NCI-H1436 treated with DMSO at 0.1 percent for 48 hours (cell line): ENCODE results near the gene SUPT4H1.

Source experiments
- DNase-seq: peaks from one replicate; lab custom pipeline; 2025; lab: John Stamatoyannopoulos, UW

The SUPT4H1 gene

DNA sequence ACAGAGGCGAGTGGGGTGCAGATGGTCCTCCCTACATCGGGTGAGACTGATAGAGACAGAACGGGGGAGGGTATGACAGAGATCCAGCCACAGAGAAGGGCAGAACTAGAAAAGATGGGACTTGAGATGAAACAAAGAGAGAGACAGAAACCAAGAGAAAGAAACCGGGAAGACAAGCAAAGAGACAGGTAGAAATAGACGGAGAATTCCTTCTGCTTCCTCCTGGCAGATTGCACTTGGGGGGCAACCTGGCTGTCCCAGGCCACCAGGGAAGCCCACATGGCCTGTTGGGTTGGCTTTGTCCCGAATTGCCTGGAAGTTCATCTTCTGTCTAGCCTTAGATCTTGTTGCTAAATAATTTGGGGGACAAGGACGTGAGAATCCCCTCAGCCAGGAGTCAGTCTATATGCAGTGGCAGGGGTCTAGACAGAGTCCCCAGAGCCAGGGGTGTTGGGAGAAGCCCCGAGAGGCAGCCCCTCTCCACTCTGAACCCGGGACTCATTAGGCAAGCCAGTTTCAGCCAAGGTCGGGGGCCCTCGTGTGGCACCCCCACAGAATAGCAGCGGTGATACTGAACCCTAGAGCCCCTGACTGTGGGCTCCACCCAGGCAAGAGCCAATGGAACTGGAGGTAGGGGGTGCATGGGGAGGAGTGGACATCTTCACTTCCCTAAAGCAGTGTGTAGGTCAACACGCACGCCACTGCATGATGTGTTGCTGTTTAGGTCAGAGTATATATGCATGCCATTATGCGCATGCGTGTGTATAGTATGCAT, 22.8 kb downstream of the SUPT4H1 start:
- DNase-seq: no peak

DNA sequence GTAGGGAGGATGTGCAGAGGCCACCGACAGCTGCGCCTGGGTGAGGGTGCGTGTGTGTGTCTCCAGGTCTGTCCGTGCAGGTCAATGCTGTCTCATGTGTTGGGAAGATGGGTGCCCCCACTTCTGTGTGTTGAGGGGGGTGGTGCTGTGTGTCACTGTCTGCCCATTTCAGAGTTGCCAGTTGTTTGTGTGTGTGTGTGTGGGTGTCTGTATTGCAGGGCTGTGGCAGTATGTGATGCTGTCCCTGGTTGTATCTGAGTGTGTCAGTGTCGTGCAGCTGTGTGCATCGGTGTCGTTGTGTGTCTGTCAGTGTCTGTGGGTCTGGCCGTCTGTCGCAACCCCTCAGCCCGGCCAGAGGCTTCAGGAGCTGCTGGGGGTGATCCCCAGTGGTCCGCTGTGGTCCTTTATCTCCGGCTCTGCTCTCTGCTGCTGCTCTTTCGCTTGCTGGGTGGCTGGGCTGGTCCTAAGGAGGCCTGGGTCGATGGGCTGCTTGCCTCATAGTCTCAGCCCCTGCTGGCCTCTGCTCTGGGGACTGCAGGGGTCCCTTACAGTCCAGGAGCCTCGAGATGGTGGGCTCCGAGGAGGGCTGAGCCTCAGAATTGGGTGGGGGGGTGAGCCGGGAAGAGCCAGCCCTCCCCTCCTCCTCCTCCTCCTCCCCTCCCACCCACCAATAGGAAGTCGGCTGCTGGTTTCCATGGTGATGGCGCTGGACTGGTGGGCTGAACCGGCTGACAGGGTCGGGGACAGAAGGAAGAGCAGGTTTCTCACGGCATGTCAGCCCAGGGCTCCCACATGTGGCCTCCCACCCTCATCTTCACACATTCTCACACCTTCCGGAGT, 23.6 kb downstream of the SUPT4H1 start, which contains the start of gene TSPOAP1:
TSS of gene TSPOAP1 (minus strand) at position 601 of the 840 bp plus-strand sequence. CDS start 875 bp downstream, outside the sequence.
- DNase-seq: no peak

DNA sequence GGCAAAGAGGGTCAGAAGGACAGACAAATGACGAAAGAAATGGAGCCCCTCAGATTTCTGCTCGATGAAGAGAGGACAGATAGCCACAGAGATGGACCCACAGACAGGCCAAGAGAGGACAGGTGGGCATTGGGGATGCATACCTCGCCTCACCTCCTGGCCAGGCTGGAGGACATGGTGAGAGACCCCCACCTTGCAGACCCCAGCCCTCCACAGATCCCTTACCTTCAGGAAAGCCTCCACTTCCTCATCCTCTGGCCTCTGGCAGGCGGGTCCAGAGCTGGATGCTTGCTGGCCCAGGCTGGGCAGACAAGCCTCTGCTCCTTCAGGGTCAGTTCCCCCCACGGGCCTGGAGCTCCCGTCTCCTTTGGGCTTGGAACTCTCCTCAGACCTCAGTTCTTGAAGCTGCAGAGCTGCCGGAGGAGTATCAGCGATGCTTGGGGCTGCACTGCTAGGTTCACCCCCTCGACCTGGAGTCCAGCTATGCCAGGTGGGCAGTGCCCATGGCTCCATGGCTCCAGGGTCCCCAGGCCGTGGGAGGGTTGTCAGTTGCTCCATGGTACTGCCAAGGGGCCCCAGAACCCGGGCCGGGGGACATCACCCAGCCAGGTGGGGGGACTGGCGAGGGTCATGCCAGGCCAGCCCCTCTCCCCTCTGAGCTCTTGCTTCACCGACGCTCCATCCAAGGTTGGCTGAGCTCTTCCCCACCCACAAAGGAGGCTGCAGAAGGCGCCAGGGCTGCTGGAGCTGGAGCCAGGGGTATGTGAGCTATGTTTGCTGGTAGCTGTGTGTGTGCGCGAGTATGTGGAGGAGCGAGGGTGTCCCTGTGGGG, 24.4 kb downstream of the SUPT4H1 start:
- no peak for DNase-seq

DNA sequence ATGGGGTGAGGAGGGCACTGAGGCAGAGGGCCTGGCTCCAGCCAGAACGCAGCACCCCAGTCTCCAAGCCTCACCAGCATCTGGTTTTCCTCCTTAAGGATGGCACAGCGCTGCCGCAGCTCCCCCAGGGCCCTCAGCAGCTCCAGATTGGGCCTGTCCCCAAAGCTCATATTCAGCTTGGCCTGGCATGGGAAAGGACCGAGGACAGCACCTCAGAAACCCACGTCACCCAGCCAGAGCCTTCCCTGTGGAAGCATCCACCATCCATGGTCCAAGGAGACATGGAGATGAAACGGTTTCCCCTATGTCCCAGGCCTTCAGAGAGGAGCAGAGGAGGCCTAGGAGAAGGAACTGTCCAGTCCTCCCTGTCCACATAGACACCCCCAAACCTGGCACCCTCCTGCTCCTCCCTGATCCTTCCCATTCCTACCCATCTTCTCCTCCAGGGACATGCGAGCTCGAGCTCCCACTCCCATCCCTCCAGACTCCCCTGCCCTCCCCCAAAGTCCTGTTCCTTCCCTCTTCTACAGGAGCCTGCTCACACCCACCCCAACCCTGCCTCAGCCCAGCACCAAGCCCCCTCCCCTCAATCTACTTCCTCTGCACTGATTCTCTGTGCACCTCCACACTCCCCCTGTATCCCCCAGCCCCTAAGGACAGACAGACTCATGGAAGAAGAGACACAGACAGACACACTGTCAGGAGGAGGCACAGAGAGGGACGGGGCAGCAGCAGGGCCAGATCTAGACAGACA, 25.2 kb downstream of the SUPT4H1 start:
- DNase-seq: no peak

DNA sequence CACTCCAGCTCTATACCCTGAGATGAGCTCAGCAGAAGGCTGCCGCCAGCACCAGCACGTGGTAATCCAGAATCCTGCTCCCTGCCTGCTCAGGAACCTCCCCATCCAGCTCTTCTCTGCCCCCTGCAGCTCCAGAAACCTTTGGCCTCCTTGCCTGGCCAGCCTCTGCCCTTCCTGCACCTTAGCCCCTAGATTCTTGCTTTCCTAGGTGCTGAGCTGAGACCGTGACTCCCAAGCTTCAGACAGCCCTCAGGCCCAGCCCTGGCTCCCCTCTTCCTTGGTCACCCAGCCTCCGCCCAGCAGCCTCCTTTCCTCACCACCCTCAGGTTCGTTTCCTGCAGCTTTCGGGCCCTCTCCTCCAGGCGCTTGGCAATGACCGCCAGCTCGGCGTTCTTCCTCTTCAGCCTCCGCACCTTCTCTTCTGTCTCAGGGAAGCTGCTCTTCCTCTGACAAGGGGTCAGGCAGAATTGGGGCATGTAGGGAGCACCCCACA, 26.0 kb downstream of the SUPT4H1 start:
- no peak for DNase-seq

DNA sequence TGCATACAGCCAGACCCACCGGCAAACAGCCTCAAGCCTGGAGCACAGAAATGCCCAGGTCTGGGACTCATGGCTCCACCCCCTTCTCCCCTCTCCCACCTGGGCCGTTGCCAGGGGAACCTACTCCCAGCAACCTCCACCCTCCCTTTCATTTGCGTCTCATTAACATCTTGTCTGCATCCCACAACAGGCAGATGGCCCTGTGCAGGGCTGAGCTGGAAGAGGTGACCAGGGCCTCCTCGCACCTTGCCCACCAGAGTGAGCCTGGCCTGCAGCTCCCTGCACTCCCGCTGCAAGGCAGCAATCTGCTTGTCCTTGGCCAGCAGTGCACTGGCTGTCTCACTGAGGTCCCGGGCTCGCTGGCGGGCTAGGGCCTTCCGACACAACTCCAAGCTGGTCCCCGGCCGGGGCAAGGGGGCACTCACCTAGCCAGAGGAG, 26.7 kb downstream of the SUPT4H1 start:
- DNase-seq: no peak

DNA sequence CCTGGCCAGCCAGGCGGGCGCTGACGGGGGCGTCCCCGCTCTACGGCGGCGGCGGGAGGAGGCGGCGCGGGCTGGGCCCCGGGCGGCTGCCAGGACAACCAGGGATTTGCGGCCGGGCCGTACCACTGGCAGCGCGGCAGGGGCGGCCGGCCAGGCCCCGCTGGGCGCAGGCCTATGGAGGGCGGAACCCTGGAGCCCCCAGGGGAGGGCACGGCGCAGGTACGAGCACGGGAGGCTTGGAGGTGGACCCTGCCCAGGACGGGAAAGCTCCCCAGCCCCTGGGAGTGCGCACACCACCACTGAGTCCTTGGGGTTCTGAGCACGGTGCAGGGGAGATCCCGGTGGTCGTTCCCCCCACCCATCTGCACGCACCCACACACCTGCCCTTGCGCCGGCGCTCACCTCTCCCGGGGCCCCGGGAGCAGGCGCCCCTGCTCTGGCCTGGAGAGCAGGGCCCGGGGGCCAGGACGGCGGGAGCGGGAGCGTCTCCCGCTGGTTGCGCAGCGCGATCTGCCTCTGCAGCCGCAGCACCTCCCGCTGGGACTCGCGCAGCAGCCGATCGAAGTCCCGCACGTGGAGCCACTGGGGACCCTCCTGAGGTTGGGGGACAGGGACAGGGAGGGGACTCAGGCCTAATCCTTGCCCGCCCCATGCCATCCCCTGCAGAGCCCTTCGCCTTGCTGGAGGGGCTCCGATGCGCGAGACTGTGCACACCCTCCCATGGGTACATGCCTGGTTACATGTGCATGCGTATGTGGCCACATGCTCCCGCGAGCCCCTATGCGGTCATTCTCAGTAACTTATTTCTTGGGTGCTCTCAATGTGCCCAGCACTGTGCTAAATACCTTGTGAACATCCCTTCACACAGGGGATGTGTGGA, 27.4 kb downstream of the SUPT4H1 start:
- DNase-seq: no peak

DNA sequence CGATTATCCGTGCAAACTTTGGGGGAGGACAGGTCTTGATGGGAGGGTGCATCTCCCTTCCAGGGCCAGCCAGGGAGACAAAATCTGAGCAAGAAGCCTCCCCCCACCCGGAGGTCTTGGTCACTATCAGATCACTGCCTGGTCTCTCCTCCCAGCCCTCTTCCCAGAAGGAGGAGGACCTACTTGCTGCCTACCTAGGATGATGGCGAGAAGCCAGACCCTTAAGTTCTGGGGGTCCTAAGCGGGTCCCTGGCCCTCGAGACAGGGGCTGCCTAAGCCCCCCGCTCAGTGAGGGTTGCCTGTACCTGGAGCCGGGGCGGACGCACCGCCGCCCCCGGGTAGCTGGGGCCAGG, 28.0 kb downstream of the SUPT4H1 start:
- no peak for DNase-seq

DNA sequence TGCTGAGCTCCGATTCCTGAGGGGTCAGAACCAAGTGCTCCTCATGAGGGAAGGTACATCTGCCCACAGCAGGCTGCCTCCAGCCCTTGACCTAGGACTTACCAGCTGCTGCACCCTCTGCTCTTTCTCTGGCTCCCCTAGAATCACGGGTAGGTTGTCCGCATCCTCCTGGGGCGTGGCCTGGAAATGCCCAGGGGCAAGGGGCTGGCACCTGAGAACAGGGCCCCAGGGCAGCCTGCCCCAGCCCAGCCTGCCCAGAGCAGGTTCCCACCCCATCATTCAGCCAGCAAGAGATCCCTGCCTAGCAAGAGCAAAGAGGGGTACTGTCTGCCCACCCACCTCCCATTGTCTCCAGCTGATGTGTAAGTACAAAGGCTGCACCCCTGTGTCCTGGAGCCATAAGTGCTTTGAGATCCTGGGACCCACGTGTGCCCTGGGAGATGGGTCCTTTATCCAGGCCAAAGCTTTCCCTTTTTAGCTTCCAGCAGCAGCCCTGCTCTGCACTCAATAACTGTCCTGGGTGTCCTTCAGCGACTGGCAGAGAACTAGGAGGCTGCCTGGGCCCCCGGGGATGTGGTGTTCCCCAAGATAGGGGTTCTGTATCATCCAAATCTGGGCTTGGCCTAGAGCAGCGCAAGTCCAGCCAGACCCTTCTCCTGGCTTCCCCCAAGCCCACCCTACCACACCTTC, 28.5 kb downstream of the SUPT4H1 start:
- no peak for DNase-seq

DNA sequence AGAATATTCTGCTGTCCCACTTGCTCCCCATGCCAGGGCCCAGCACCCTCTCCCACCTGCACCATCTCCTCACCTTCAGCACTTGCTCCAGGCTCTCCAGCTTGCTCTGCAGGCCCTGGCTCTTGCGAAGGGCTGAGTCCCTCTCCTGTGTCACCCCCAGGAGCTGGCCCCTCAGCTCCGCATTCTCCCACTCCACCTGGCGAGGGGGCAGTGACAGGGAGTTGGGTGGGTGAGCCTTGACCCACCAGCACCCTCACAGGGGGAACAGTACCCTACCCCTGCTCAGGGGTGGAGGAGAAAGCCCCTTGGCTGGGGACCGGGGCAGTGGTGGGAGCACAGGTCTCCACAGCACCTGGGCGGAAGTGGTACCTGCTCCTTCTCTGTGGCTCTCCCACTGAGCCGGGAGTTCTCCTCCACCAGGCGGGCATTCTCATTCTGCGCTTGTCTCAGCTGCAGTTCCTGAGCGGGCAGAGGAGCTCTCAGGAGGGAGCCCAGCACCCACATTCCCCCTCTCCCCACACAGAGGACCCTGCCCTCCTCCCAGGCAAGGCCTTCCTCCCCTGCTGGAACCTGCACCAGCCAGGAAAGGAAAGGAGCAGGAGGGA, 29.3 kb downstream of the SUPT4H1 start:
- DNase-seq: no peak

DNA sequence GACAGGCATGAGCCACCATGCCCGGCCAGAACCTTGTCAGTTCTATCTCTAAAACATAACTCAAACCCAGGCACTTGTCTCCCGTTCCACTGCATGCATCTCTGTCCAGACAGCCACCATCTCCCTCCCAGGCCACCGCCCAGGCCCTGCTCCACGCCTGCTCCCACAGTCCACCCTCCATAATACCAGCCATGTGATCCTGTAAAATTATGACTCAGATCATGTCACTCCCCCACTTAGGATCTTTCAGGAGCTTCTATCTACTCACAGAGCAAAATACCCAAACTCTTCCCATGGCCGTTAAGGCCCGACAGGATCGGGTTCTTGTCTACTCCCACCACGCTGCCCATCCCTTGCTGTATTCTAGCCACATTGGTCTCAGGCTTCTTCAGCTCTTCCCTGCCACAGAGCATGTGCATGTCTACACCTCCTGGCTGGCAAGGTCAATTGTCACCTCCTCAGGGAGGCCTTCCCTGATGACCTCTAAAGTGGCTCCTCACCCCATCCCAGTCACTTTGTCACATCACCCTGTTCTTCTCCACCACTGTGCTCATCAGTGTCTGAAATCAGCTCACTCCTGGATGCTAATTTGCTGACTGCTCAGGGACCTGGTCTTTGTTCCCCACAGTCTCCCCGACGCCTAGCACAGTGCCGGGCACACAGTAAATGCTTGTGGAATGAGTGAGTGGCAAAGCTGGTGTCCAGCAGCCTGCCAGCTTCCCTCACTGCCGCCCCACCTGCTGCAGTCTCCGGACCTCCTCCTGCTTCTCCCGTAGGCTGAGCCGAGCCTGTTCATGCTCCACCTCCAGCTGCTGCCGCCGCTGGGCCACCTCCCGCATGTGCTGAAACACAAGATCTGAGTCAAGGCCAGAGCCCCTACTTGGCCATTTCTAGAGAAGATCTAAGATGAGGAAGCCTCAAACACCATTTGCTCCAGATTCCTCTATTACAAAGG, 30.2 kb downstream of the SUPT4H1 start:
- DNase-seq: no peak

DNA sequence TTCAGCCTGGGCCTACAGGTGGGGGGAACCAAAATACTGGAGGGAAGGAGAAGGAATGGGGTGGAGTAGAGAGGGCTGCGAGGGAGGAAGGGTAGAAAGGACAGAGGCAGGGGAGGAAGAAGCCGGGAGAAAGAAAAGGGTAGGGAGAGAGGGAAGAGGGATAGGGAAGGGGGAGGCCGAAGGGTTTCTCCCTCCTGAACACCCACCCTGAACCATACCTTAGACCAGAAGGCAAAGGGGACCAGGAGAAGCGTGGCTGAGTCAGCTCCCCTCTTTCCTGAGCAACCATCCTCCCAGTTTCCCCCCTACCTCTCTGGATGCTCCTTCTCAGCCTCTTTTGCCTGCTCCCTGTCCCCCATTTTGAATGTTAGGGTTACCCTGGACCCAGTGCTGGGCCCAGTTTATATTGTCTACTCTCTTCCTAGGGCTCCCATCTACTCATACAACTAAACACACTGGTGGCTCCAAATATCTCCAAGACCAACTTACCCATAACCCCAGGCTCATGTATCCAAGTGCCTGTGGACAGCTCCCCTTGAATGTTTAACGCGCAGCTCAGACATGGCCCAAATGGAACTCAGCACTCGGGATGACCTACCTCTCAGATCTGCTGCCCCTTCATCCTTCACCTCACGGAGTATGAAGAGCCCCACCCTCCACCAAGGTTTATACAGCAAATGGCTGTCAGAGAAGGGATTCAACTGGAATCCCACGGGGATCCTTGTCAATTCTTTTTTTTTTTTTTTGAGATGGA, 31.3 kb downstream of the SUPT4H1 start:
- DNase-seq: no peak

DNA sequence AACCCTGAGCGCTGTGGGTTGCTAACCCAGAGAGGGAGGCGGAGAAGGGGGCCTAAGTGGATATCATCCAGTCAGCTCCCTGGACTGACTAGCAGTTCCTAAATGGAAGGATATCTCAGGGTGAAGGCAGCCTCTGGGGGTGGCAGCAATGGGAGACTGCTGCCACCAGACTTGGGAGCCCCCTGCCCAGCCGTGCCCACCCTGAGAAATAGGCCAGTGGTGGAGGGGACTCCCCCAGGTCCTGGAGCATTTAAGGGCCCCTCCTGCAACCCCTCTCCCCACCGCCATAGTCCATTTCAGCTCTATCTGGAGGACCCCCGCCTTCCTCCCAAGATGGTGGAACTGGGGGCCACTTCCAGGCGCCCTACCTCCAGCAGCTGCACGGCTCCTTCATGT, 31.8 kb downstream of the SUPT4H1 start:
- DNase-seq: no peak

DNA sequence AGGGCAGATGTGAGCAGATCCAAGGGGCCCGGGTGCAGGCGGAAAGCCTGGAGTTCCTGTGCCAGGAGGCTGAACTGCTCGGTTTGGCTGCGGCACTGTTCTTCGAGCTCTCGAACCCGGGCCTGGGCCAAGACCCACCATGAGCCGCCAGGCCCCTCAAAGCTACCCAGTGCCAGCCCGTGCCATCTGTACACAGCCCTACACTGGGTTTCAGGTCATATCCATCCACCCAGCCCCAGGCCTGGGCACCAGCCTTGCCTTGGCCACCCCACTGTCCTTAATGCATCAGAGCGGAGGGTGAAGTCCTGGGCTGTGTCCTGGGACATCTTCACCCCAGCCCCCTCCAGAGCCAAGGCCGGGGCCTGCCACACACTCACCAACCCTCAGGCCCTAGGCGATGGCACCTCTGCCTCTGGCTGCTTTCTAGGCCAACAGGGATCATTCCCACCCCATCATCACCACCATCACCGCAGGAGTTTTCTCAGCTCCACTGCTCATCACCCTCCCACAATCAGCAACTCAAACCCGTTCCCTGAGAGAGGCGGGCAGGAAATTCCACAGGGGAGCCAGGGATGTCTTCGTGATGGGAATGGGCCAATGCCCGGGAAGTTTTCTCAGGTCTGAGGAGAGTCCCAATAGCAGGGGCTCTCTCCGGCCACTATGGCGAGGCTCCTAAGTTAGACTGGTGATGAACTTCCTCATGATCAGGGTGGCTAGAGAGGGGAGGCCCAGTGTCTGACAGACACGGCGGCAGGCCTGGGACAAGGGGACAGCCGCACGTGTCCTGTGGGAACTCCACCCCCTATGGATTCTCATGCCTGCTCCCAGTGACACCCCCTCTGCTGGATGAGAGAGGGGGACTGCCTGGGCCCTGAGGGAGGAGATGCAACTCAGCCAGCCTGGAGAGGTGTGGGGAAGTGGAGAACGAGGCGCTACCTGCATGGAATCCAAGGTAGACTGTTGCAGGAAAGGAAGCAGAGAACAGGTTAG, 32.5 kb downstream of the SUPT4H1 start:
- DNase-seq: no peak

DNA sequence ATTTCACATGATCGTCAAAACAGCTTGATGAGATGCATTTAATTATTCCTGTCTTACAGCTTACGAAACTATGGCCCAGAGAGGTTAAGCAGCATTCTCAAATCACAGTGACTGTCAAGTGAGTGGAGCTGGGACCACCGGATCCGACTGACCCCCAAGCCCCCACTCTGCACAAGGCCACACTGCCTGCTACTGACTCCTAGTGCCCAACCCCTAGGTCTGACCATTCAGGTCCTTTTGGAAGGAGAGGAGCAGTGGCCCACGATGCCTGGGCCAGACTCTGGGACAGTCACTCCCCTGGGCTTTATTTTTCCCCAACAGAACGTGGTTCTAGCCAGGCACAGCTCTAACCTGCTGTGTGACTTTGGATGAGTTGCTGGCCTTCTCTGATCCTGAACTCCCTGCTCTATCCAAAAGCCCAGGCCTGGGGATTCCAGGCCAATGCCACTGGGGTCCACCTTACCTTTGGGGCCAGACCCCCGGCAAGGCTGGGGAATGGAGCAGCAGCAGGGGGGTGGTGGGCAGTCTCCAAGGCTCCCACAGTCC, 33.3 kb downstream of the SUPT4H1 start:
- no peak for DNase-seq

DNA sequence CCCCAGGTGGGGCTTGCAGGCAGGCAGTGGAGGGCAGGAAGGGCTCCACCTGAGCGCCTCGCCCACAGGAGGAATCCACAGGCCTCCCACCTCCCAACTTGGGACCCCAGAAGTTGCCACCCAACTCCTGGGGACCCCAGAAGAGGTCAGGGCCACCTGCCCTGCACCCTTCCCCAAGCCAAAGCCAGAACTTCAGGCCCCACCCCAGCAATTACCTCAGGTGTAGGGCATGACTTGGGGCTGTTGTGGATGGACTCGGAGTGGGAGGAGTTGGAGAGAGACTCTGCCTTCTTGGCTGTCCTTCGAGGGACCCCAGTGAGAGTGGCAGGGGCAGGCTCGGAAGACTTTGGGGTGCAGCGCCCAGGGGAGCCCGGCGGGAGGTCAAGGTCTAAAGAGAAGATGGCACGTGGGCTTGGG, 33.9 kb downstream of the SUPT4H1 start:
- no peak for DNase-seq
